ENCODE results near the gene RPS18. TPM values are rescaled to one million over a fixed set of nuclear protein-coding genes. Genes with fewer than 3 reads are reported as not detected.

Gene RPS18
- total and polyA plus RNA-seq, 9 of the 15 experiments (the other 6 are each of a cell fraction or from before 2014, with no cell fraction given): 5,023 to 17,516 (median 8,131) TPM

DNA sequence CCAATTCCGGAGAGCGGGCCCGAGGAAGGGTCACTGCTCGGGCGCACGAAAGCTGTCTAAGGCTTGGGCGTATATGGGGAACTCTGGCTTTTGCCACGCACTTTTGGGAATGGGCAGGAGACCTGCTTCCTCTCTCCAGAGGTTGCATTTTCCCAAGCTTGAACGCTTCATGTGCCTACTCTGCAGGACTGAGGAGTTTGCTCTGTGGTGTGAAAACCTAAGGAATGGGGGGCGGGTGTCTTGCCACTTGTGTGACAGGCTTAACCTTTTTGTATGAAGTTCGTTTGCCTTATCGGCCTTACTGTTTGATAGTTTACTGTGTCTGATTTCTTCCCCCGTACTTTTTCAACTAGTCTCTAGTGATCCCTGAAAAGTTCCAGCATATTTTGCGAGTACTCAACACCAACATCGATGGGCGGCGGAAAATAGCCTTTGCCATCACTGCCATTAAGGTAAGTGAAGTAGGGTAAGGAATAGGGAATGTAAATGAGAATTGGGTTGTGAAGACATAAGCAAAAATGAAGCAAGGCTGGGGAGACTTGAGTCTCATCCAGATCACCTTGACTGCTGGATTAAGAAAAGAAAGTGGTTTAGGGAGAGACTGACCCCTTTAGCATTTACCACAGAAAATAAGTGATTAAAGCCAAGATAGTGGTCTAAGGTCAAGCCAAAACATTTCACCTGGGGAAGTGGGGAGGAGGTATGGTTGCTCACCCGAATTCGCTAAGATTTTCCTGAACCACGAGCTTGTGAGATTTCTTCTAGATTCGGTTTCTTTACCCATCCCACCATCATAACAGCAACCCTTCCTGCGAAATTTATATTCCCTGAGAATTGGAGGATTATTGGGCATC, 627 bp downstream of the RPS18 start (continued):
- TF ChIP-seq, protein P1, sequence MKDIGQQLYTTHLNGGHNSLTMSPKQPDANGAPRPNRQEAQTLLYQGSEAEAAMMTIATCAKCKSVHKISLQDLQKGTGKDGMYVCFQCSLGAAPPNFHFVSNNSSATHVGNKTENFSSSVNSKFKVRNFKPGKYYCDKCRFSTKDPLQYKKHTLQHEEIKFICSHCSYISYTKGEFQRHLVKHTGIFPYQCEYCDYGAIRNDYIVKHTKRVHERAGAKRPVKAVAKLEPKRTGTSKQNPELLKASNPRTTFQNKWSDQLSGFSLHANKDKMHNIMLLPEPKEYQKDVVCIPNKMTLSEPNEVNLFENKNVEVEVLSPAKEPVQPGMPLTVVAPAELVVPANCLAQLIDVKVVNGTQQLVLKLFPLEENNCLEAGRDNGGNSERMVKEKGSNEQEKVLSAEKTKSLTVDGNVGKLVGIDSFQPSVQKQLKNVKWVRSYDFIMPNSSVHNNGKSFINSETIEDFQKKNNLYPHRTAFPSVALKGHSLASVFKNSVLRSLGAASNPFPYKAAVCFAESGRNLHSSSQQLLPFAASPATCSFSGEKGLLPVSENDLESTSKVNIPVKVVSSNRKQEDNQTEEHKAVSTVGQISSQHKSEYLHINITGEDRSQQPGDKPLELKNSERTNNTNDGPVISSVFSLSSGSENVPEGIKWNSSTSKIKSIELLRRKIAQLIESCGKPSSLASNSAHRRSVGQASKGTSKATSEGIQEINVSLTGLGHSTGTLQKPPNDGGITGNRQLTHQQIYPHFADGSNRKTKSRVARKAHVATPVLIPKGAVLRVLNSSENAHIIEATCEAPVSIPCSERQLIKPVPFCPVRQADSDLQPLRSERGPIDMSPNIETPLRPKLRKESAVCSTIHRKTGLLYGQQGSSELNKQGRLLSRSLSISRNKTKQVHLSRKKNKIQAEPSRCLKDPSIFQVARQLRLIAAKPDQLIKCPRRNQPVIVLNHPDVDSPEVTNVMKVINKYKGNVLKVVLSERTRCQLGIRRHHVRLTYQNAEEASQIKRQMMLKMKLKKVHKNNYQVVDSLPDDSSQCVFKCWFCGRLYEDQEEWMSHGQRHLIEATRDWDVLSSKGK (CRISPR knock-in tag; IDR thresholded peaks at IDR 0.05): no peak
- TF ChIP-seq ZNF76 (CRISPR knock-in tag; IDR thresholded peaks at IDR 0.05; ENCODE audit: borderline replicate concordance): no peak
- no peak for TF ChIP-seq KLF16 (IDR thresholded peaks at IDR 0.05)
- no peak for TF ChIP-seq PKNOX1 (IDR thresholded peaks at IDR 0.05)
- TF ChIP-seq MCM5 (IDR thresholded peaks at IDR 0.05; ENCODE audit: low read depth): no peak
- TF ChIP-seq ZNF764 (CRISPR knock-in tag; IDR thresholded peaks at IDR 0.05; ENCODE audit: low read depth): no peak
- TF ChIP-seq TAL1 (IDR thresholded peaks at IDR 0.05): no peak
- no peak for TF ChIP-seq SRSF1 (IDR thresholded peaks at IDR 0.05; ENCODE audit: low read depth, low read length)
- no peak for TF ChIP-seq TFE3 (CRISPR knock-in tag; IDR thresholded peaks at IDR 0.05)
- no peak for TF ChIP-seq ZNF589 (CRISPR knock-in tag; IDR thresholded peaks at IDR 0.05; ENCODE audit: low read depth)
- no peak for TF ChIP-seq TRIM28 (IDR thresholded peaks at IDR 0.05)
- no peak for TF ChIP-seq ZNF224 (CRISPR knock-in tag; IDR thresholded peaks at IDR 0.05)
- TF ChIP-seq, protein P2, sequence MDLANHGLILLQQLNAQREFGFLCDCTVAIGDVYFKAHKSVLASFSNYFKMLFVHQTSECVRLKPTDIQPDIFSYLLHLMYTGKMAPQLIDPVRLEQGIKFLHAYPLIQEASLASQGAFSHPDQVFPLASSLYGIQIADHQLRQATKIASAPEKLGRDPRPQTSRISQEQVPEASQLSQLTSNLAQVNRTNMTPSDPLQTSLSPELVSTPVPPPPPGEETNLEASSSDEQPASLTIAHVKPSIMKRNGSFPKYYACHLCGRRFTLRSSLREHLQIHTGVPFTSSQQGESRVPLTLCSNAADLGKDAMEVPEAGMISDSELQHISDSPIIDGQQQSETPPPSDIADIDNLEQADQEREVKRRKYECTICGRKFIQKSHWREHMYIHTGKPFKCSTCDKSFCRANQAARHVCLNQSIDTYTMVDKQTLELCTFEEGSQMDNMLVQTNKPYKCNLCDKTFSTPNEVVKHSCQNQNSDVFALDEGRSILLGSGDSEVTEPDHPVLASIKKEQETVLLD (IDR thresholded peaks at IDR 0.05): no peak
- TF ChIP-seq GABPA (tag; conservative IDR thresholded peaks at IDR 0.05; ENCODE audit: low read depth): no peak
- TF ChIP-seq ZNF668 (CRISPR knock-in tag; IDR thresholded peaks at IDR 0.05): no peak
- TF ChIP-seq POU5F1 (IDR thresholded peaks at IDR 0.05; ENCODE audit: borderline replicate concordance, low read depth, low read length, partially characterized antibody): no peak
- no peak for TF ChIP-seq IFI16 (CRISPR knock-in tag; IDR thresholded peaks at IDR 0.05)
- no peak for TF ChIP-seq CBX5 (IDR thresholded peaks at IDR 0.05; ENCODE audit: borderline replicate concordance, low read depth)
- no peak for TF ChIP-seq ZKSCAN1 (IDR thresholded peaks at IDR 0.05; ENCODE audit: low read depth, low read length)
- TF ChIP-seq ZNF778 (CRISPR knock-in tag; IDR thresholded peaks at IDR 0.05): no peak
- no peak for TF ChIP-seq ELF4 (CRISPR knock-in tag; IDR thresholded peaks at IDR 0.05)
- TF ChIP-seq CCNT2 (IDR thresholded peaks at IDR 0.05; ENCODE audit: borderline replicate concordance, extremely low read depth, insufficient read length, low read depth, low read length): peak; percentile 21
- TF ChIP-seq BCL6 (CRISPR knock-in tag; IDR thresholded peaks at IDR 0.05): no peak

Data from K562 (cell line).